AG04450 (cell line): ENCODE results near the gene TSEN54. TPM values are rescaled to one million over a fixed set of nuclear protein-coding genes. Genes with fewer than 3 reads are reported as not detected.

Experiments used
- CTCF ChIA-PET: fragments of 300-600, 350-600 bp; formaldehyde crosslinking; extraction: SDS; loops from one replicate; lab custom pipeline; 2022; ENCODE audit warnings: antibody characterized with exemption, inconsistent platforms; lab: Charles Lee
- POLR2A ChIA-PET: fragments of 350-600 bp; formaldehyde crosslinking; extraction: SDS; loops from one replicate; lab custom pipeline; 2021; ENCODE audit warnings: antibody characterized with exemption, inconsistent platforms; lab: Yijun Ruan, JAX
- DNase-seq: peaks from one replicate; pipeline ENCODE4 v3.0.0-alpha.2; 2011; ENCODE audit warnings: low read depth, low spot score
- H3K27ac ChIP-seq: one replicate; pipeline ENCODE4 v1.5.1; 2012; ENCODE audit warnings: low read depth, low read length, control low read depth
- H3K27me3 ChIP-seq: one replicate; pipeline ENCODE4 v1.6.0; 2012; ENCODE audit warnings: low read length; ENCODE audit not compliant: control insufficient read depth, insufficient read depth
- H3K4me3 ChIP-seq: 2 replicates; pipeline ENCODE4 v1.5.1; 2011; ENCODE audit warnings: mild to moderate bottlenecking, low read depth, low read length, control low read depth
- H3K9me3 ChIP-seq: 2 replicates; pipeline ENCODE4 v1.5.1; 2012; ENCODE audit warnings: low read length; ENCODE audit not compliant: control insufficient read depth, insufficient read depth
- polyA plus RNA-seq: library from polyadenylated mRNA; depleted of rRNA; stranded (reverse); fragments of >200 nt; gene quantifications from 2 replicates; pipeline ENCODE4 v1.2.3, GENCODE V29; 2011
- TF ChIP-seq, protein P1 (sequence below): IDR thresholded peaks from 2 replicates; pipeline ENCODE4 v1.5.1; 2011; ENCODE audit warnings: low read depth, low read length, control low read depth, inconsistent platforms

TSEN54 gene
- polyA plus RNA-seq, 1 experiment, result 8.8 TPM

DNA sequence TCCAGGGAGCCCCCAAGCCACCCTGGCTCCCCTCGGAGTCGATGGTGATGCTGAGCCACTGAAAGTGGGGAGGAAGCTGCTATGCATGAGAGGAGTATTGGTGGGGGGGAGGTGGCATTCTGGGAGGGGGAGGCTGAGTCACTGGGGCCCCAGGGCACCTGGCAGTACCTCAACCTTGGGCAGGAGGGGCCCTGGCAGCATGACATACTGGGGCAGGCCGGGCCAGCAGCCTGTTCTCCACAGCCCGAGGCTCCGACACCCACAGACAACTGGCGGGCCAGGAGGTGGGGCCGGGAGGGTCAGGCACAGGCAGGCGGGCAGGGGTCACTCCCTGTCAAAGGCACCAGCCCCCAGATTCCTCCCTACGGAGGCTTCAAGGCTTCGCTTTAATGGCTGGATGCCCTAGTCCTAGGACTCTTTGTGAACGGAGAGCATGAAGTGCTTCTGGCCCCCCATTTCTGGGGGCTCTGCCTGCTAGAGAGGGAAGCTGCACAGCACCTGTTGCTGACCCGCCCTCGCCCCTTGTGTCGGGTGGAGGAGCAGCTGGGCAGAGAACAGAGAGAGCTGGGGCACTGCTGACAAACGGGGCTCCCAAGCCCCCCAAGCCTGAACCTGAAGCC lies 1.9 kb upstream of the TSEN54 start:
- ChIA-PET POLR2A (no interaction called here), CTCF (interaction anchor here (0.7 kb wide), 1 partner anchor 244 kb away, joined by 3 read pairs; the partner anchor contains the start of gene MIF4GD)
- no peak for DNase-seq

DNA sequence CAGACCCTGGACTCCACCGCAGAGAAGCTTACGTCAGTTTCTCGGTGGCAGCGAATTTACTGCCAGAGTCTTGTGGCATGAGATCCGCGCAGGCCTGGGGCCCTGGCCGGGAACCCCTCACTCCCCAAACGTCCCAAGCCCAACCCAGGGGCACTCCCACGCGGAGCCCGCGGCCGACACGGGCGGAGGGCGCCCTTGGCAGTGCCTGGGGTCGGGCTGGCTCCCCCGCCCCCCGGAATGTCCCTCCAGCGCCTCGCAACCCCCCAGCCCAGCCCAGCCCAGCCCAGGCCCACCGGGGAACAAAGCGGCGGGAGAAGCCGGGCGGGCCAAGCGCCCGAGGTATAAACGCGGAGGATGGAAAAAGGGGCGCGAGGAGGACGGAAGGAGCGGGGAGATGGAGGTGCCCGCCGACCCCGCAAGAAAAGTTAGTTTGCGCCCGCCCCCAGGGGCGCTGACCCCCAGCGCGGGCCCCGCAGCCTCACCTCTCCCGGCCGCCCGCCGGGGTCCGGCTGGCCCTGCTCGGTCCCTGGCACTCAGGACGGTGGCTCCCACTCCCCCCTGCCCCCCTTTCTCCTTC lies 1.3 kb upstream of the TSEN54 start:
- ChIA-PET CTCF (interaction anchor here (0.7 kb wide), 1 partner anchor 244 kb away, joined by 3 read pairs; the partner anchor contains the start of gene MIF4GD), POLR2A (no interaction called here)
- H3K9me3 ChIP-seq, result no peaks in the 10 kb centered on the region; the same call in 1 of the 2 replicates
- no peak for DNase-seq
- no peaks in the 10 kb centered on the region for H3K27me3 ChIP-seq
- TF ChIP-seq, protein P1, sequence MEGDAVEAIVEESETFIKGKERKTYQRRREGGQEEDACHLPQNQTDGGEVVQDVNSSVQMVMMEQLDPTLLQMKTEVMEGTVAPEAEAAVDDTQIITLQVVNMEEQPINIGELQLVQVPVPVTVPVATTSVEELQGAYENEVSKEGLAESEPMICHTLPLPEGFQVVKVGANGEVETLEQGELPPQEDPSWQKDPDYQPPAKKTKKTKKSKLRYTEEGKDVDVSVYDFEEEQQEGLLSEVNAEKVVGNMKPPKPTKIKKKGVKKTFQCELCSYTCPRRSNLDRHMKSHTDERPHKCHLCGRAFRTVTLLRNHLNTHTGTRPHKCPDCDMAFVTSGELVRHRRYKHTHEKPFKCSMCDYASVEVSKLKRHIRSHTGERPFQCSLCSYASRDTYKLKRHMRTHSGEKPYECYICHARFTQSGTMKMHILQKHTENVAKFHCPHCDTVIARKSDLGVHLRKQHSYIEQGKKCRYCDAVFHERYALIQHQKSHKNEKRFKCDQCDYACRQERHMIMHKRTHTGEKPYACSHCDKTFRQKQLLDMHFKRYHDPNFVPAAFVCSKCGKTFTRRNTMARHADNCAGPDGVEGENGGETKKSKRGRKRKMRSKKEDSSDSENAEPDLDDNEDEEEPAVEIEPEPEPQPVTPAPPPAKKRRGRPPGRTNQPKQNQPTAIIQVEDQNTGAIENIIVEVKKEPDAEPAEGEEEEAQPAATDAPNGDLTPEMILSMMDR, result no peak
- peak overlapping the region; percentile 75 for H3K4me3 ChIP-seq
- no peak overlapping the region for H3K27ac ChIP-seq

More for the DNA sequence above, 1.9 kb upstream of the TSEN54 start:
- TF ChIP-seq, protein P1, result no peak
- H3K4me3 ChIP-seq, result peak overlapping the region; percentile 75
- H3K27ac ChIP-seq, result no peak overlapping the region
- H3K9me3 ChIP-seq, result no peaks in the 10 kb centered on the region; the same call in 1 of the 2 replicates
- H3K27me3 ChIP-seq, result no peaks in the 10 kb centered on the region

DNA sequence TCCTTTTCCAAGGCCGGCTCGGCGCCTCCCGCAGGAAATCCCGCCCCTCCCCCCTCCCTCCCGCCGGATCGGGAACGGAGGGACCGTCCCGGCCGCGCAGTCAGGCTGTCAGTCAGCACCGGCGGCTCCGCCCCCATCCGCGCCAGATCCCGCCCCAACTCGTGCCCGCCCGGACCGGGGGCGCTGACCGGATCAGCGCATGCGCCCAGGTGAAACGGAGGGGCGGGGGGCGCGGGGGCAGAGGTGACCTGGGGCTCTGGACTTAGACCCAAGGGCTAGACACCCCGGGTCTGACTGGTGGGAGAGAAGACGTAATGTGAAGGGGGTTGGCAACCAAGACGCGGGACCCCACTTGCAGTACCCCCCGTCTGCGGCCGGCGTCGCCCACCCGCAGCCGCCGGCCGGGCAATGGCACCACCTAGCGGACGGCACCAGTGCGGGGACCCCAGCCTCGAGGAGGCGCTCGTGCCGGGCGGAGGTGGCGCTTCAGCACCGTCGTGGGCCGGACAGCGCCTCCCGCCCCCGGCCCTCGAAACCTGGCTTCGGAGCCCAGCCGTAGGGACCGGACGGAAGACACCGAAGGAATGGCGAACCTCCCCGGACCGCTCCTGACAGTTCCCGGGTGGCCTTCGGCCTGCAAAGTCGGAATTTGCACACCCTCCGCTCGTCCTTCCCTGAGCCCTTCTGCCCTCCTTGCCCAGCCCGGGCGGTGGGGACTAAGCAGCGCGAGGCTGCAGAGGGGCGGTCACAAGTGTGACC lies 653 bp upstream of the TSEN54 start, which contains the start of gene CASKIN2:
CASKIN2 (minus strand) TSS at position 42 of the 759 bp plus-strand sequence. CDS start 1,733 bp downstream, outside the sequence.
- peak; percentile 70 for DNase-seq

DNA sequence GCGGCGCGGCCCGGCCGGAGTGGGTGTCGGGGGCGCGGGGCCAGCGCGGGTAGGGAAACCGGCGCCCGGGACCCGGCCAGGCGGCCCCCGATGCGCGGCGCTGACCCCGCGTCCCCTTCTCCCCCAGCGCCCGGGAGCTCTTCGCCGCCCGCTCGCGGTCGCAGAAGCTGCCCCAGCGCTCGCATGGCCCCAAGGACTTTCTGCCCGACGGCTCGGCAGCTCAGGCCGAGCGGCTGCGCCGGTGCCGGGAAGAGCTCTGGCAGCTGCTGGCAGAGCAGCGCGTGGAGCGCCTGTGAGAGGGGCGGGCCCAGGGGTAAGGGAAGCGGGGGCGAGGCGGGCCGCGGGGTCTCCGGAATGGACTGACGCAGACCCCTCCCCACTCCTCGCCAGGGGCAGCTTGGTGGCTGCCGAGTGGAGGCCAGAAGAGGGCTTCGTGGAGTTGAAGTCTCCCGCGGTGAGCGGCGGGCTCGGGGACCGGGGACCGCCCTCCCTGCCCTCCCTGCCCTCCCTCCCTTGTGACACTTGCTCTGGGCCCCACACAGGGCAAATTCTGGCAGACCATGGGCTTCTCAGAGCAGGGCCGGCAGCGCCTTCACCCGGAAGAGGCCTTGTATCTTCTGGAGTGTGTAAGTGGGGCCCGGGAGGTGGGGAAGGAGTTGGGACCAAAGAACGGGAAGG lies 430 bp downstream of the TSEN54 start:
- TF ChIP-seq, protein P1, result no peak
- CTCF ChIA-PET, result interaction anchor here (0.6 to 1.3 kb wide), 19 partner anchors 12 to 517 kb away, joined by 3 to 10 read pairs (median 3); partner anchors contain the start of genes GRB2 and SMIM5
- H3K27ac ChIP-seq, result no peak overlapping the region
- no peaks in the 10 kb centered on the region for H3K27me3 ChIP-seq
- H3K9me3 ChIP-seq, result no peaks in the 10 kb centered on the region; the same call in 1 of the 2 replicates
- H3K4me3 ChIP-seq, result peak overlapping the region; percentile 73
- POLR2A ChIA-PET, result interaction anchor here (0.6 to 1.5 kb wide), 11 partner anchors 8 to 529 kb away, joined by 3 to 8 read pairs (median 3); partner anchors contain the start of genes GRB2, LLGL2, RECQL5 and SAP30BP
- no peak for DNase-seq

More for the DNA sequence above, 653 bp upstream of the TSEN54 start, which contains the start of gene CASKIN2:
- Histone ChIP-seq H3K9me3 (no peaks in the 10 kb centered on the region; the same call in 1 of the 2 replicates), H3K27me3 (no peaks in the 10 kb centered on the region), H3K27ac (peak within 1 kb of the TSS; percentile 31), H3K4me3 (peak within 1 kb of the TSS; percentile 75)
- ChIA-PET CTCF (interaction anchor here (0.7 to 1.3 kb wide), 7 partner anchors 36 to 135 kb away, joined by 3 to 7 read pairs (median 3); partner anchors contain the start of gene GRB2), POLR2A (interaction anchor here (0.6 to 1.5 kb wide), 8 partner anchors 9 to 151 kb away, joined by 3 to 6 read pairs (median 3); partner anchors contain the start of genes GRB2, LLGL2, RECQL5 and SAP30BP)
- TF ChIP-seq, protein P1, result peak; percentile 96
